Stimulated activated CD4-positive, alpha-beta T cell treated with anti-CD3 and anti-CD28 coated beads, Interleukin-1b, Interleukin-23, amount 100 ng/mL, for 24 hours (primary cell): ENCODE results near the gene UBTD1.

Experiments used
- DNase-seq, 4 experiments: peaks; one replicate each; pipeline ENCODE4 v3.0.0-alpha.2; 2020; ENCODE audit warnings: low read depth in 4 of 4, low spot score in 1 of 4

UBTD1 gene

GRCh38 chr10:97481071-97481470 is 17.7 kb upstream of the UBTD1 start:
- DNase-seq, result no peak

DNA sequence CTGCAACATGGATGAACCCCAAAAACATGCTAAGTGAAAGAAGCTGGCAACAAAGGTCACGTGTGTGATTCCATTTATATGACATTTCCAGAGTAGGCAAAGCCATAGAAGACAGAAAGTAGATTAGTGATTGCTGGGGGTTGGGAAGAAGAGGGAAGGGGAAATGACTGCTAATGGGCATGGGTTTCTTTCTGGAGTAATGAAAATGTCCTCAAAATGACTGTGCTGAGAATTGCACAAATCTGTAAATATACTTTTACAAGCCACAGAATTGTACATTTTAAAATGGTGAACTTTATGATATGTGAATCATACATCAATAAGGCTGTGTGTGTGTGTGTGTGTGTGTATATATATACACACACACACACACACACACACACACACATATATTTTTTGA is 16.3 kb upstream of the UBTD1 start:
- no peak for DNase-seq

- no peak for DNase-seq
Measured at GRCh38 chr10:97483506-97483905, 15.2 kb upstream of the UBTD1 start.

DNA sequence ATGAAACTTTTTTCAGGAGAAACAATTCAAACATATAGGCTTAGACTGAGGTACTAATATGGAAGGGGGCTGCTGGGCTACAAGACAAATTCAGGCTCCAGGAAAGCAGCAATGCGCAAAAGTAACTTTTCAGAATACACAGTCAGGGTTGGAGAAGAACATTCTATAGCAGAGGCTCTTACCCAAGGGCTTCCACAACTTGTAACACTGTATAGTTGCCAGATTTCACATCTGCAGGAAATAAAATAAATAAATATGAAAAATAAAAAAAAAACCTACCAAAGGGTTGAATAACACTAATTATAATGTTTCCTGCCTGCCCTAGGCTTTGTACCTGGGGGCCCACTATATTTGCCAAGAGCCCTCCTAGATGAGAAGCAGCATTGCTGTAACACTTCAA is 14.8 kb upstream of the UBTD1 start:
- no peak for DNase-seq

- no peak for DNase-seq
Measured at GRCh38 chr10:97485647-97486281, 13.0 kb upstream of the UBTD1 start.

GRCh38 chr10:97490592-97490991 is 8.1 kb upstream of the UBTD1 start:
- no peak for DNase-seq

DNA sequence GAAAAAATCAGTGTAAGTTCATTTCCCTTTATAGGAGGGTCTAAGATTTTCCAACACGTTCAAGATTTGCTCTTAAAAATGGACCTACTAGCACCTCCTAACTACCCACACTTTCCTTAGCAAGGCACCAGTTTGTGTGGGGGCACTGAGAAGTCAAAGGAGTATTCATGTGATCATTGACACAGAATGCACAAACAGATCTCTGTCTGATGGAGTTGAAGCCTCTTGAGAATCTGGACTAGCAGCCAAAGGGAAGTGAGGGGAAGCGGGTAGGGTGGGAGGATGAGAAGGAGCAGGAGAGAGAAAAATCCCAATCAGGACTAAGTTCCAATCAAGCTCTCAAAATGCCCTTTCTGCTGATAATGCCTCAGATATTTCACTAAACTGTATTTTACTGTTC is 4.6 kb upstream of the UBTD1 start:
- no peak for DNase-seq

GRCh38 chr10:97494863-97495506 is 3.7 kb upstream of the UBTD1 start:
- no peak for DNase-seq

DNA sequence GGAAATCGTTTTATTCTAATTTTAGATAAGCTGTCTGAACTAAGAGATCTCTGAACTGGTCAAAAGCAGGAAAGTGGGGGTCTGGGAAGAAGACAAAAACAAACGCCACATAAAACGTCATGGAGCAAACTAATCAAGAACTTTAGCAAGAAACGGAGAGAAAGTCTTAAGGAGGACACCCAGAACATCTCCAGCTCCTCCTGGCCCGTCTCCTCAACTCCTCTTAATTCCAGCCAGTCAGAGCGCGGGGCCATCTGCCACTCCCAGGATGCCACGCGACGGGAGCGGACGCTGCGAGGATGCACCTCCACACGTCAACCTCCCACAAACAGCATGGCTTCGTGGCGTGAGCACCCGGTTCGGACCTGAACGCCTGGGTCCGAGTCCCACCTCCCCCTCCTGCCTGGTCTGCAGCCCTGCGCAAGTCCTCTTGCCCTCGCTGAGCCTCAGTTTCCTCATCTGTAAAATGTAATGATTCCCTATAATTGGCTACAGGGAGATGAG is 1.1 kb upstream of the UBTD1 start:
- peak; percentile 49 to 78 (median 62) for DNase-seq

GRCh38 chr10:97498076-97498840 is 466 bp upstream of the UBTD1 start, which contains the start of gene MMS19:
MMS19 (minus strand) TSS chr10:97498422; CDS start chr10:97498384, 38 bp downstream.
- DNase-seq, result peak; percentile 99 to 100 (median 100)

GRCh38 chr10:97499561-97500296 is 1.0 kb downstream of the UBTD1 start:
- DNase-seq, result no peak

DNA sequence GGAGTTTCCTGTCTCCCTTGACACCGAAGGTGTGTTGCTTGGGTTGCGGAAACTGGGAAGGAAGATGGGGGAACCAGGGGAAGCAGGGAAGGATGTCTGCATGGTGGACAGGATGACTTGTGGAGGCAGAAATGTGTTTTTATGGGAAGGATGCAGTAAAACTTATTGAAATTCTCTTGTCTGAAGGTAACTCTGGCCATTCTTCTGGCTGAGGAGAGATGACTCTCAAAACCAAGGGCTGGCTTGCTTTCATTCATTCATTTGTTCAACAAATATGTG is 1.5 kb downstream of the UBTD1 start:
- DNase-seq, result no peak

DNA sequence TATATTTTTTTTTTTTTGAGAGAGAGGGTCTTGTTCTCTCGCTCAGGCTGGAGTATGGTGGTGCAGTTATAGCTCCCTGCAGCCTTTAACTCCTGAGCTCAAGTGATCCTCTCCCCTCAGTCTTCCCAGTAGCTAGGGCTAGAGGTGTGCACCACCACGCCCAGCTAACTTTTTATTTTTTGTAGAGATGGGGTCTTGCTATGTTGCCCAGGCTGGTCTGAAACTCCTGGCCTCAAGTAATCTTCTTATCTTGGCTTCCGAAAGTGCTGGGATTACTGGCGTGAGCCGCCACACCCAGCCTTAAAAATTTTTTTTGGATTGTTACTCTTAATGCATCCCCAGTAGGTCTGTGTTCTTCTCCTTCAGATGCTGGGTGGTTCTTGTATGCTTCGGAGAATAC is 4.2 kb downstream of the UBTD1 start:
- DNase-seq, result no peak

GRCh38 chr10:97503406-97503805 is 4.7 kb downstream of the UBTD1 start:
- no peak for DNase-seq

DNA sequence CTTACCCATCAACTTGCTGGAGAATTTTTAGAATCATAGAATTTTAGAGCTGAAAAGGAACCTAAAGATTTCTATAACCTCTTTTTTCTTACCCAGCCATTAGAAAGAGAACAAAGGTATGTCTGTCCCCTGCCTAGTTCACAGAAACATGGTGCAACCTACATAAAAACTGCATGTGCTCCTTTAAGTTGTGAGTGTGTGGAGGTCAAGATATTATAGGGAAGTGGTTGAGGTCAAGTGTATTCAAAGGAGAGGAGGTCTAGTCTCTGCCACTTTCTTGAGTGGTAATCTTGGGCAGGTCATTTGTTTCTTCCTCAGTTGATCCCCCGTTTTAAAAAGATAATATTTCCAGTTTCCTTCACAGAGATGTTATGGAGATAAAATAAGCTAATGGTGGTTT is 6.4 kb downstream of the UBTD1 start:
- no peak for DNase-seq

DNA sequence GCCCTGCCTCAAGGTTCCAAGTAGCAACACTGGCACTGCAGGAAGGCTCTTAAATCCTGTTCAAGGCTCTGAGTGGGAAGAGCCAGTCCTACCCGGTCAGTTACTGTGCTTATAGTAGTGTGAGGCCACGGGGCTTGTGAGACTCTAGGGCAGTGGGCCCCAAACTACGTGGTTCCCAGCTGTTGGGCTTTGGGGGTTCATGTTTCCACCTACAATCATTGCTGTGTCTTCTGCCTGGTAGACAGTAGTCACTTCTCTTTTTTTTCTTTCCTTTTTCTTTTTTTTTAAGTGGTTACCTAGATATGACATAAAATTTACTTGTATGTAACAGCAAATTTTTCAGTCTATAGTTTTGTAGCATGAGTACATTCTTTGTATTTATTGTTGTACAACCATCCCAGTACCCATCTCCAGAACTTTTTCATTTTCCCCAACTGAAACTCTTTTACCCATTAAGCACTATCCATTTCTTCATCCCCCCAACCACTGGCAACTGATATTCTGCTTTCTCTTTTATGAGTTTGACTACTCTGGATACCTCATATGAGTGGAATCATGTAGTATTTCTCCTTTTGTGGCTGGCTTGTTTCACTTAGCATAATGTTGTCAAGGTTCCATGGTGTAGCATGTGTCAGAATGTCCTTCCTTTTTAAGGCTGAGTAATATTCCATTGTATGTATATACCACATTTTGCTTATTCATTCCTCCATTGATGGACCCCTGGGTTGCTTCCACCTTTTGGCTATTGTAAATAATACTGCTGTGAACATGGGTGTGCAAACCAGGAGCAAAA is 7.7 kb downstream of the UBTD1 start:
- DNase-seq, result no peak

DNA sequence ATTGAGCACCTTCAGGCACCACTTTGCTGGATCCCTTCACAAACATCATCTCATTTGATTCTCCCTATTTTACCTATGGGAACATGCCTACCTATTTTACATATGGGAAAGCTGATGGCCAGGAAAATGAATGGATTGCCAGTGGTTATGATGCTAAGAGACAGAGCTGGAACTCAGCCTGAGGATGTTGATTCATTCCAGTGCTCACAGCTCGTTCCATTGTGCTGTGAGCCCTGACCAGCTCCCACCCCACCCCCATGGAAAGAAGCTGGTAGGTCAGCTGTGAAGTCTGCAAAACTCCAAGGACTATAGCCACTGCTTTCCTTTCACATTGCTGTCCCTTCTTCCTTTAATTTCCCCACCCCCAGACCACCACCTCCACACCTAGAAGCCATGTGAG is 9.6 kb downstream of the UBTD1 start:
- no peak for DNase-seq

DNA sequence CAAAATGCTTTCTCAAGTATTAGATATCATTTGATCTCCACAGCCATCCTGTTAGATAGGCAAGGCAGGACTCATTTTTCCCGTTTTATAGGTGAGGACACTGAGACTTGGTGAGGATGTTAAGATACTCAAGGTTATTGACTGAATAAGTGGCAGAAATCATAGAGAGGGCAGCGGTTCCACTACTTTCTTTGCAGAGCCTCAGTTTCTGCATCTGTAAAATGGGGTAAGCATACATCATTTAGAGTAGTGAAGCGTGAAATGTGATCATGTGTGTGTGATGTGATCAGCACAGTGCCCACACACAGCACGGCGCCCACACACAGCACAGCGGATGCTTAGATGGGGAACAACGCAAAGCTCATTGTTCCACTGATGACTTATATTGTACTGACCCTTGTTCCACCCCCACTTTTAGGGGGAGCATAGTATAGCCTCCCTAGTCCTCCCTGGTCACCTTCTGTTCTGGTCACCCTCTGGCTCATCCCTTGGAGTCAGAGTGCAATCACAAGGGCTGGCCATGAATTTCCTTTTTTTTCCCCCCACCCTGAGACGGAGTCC is 10.5 kb downstream of the UBTD1 start:
- no peak for DNase-seq

GRCh38 chr10:97510686-97511085 is 12.0 kb downstream of the UBTD1 start:
- DNase-seq, result no peak

DNA sequence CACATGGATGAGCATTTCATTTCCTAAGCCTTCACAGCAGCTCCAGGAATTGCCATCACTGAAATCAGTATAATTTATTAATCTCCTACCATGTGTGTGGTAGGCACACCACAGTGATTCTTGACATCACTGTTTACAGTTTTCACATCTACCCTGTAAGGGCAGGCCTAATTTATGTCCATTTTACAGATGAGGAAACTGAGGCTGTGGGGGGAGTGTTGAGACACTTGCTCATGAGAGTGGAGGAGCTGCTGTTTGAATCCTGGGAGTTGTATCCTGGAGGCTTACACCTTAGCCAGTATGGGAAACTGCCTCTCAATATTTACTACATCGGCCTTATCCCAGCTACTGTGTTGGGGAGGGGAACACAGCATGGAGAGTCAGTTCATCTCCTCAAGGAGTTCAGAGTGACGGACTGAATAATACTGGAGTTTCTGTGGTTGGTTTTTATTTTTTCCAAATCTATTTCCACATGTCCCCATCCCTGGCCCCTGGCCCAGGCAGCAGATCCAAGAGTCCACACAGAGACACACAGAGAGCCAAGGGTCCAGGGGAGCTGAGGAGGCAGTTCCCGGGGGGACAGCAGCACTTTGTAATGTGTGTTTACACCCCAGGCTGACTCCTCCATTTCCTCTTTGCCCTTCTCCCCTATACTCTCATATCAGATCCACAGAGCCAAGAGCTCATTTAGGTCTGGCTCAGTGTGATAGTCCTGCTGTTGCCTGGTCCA is 13.2 kb downstream of the UBTD1 start:
- DNase-seq, result no peak
